ENCODE results near the gene IL22RA2. TPM values are rescaled to one million over a fixed set of nuclear protein-coding genes. Genes with fewer than 3 reads are reported as not detected.

The IL22RA2 gene
- total and polyA plus RNA-seq, 7 experiments from 2014 or later: not detected

DNA sequence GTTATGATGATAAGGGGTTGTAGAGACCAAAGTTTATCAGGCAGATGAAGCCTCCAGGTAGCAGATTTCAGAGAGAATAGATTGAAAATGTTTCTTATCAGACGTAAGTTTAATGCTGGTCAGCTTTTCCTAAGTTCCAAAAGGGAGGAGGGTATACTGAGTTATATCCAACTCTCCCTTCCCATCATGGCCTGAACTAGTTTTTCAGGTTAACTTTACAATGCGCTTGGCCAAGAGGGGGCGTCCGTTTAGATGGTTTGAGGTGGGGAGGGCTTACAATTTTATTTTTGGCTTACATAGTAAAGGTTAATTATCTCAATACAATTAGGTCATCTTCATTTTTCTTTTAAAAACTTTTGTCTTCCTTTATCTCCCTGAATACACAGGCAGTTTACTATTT, 19.4 kb upstream of the IL22RA2 start:
- Mint-ChIP-seq H3K4me3 (no peak overlapping the region), H3K4me1 (peaks cover 0 to 14% (median 0%) of the 10 kb centered on the region in 7 donors), H3K27me3 (no peaks in the 10 kb centered on the region), H3K36me3 (peaks cover under 1 to 15% (median 2%) of the 10 kb centered on the region in 5 donors), H3K9me3 (peaks cover 0 to 17% (median 5%) of the 10 kb centered on the region in 11 donors), H3K27ac (no peak overlapping the region)
- H3K9me3 ChIP-seq (ENCODE audit: control insufficient read depth in 2 of 3, low read length in 3 of 3): no peaks in the 10 kb centered on the region
- peaks cover 0 to 3% (median 2%) of the 10 kb centered on the region in 3 experiments for H3K36me3 ChIP-seq (ENCODE audit: control insufficient read depth in 2 of 3, insufficient read depth in 3 of 3, low read length in 3 of 3)
- no peak for ATAC-seq
- no peaks in the 10 kb centered on the region for H3K27me3 ChIP-seq (ENCODE audit: control insufficient read depth in 2 of 2, insufficient read depth in 2 of 2, low read length in 2 of 2)
- peaks cover 0 to 16% of the 10 kb centered on the region in 2 donors for H3K4me1 ChIP-seq (ENCODE audit: control insufficient read depth in 2 of 2, insufficient read depth in 2 of 2, low read length in 2 of 2)
- intact Hi-C loops (cut with micrococcal nuclease): no loop called here
- no peak for DNase-seq
- ChIA-PET CTCF (no interaction called here), POLR2A (no interaction called here)
- H3K27ac ChIP-seq (ENCODE audit: low read depth, low read length): no peak overlapping the region
- H3K4me3 ChIP-seq (ENCODE audit: low read length): no peak overlapping the region

GRCh38 chr6:137191670-137192069, 18.2 kb upstream of the IL22RA2 start:
- ATAC-seq: no peak
- Histone ChIP-seq H3K4me3 (ENCODE audit: low read length) (no peak overlapping the region), H3K4me1 (ENCODE audit: control insufficient read depth in 2 of 2, insufficient read depth in 2 of 2, low read length in 2 of 2) (peaks cover 0 to 10% of the 10 kb centered on the region in 2 donors), H3K9me3 (ENCODE audit: control insufficient read depth in 2 of 3, low read length in 3 of 3) (no peaks in the 10 kb centered on the region), H3K27me3 (ENCODE audit: control insufficient read depth in 2 of 2, insufficient read depth in 2 of 2, low read length in 2 of 2) (no peaks in the 10 kb centered on the region), H3K36me3 (ENCODE audit: control insufficient read depth in 2 of 3, insufficient read depth in 3 of 3, low read length in 3 of 3) (no peaks in the 10 kb centered on the region), H3K27ac (ENCODE audit: low read depth, low read length) (no peak overlapping the region)
- Mint-ChIP-seq H3K27ac (no peak overlapping the region), H3K9me3 (peaks cover 0 to 27% (median 9%) of the 10 kb centered on the region in 11 donors), H3K36me3 (peaks cover 0 to 11% (median 0%) of the 10 kb centered on the region in 5 donors), H3K4me1 (peaks cover 0 to 10% (median 0%) of the 10 kb centered on the region in 7 donors), H3K4me3 (no peak overlapping the region), H3K27me3 (peaks cover 0 to 2% (median 0%) of the 10 kb centered on the region in 5 donors)
- intact Hi-C loops (cut with micrococcal nuclease): no loop called here
- ChIA-PET POLR2A (no interaction called here), CTCF (no interaction called here)
- no peak for DNase-seq

DNA sequence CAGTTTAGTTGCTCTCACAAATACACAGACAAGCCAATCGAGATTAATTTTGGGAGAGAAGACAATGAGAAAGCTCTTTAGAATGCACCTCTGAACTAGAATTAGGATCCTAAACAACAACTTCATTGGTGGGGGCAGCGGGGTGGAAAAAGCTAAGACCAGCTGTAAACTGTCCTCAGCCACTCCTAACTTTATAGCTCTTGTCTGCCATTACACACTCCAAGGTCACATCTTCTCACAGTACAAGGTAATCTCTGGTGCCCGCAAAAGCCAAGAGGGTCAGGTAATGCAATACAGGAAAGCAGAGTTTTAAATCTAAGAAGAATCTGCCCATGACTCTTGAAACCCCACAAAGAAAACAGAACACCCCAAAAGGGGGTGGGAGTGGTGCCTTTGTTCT, 17.8 kb upstream of the IL22RA2 start:
- H3K4me3 ChIP-seq (ENCODE audit: low read length): no peak overlapping the region
- intact Hi-C loops (cut with micrococcal nuclease): no loop called here
- POLR2A ChIA-PET: no interaction called here
- ATAC-seq (no peak), DNase-seq (no peak)
- Mint-ChIP-seq H3K4me1 (peaks cover 0 to 7% (median 0%) of the 10 kb centered on the region in 7 donors), H3K36me3 (peaks cover 0 to 11% (median 0%) of the 10 kb centered on the region in 5 donors), H3K27ac (no peak overlapping the region), H3K4me3 (no peak overlapping the region), H3K27me3 (peaks cover 0 to 5% (median 0%) of the 10 kb centered on the region in 5 donors), H3K9me3 (peaks cover 0 to 30% (median 11%) of the 10 kb centered on the region in 11 donors)
- H3K36me3 ChIP-seq (ENCODE audit: control insufficient read depth in 2 of 3, insufficient read depth in 3 of 3, low read length in 3 of 3): no peaks in the 10 kb centered on the region
- no peaks in the 10 kb centered on the region for H3K9me3 ChIP-seq (ENCODE audit: control insufficient read depth in 2 of 3, low read length in 3 of 3)
- H3K27ac ChIP-seq (ENCODE audit: low read depth, low read length): no peak overlapping the region
- peaks cover 0 to 6% of the 10 kb centered on the region in 2 donors for H3K4me1 ChIP-seq (ENCODE audit: control insufficient read depth in 2 of 2, insufficient read depth in 2 of 2, low read length in 2 of 2)
- no peaks in the 10 kb centered on the region for H3K27me3 ChIP-seq (ENCODE audit: control insufficient read depth in 2 of 2, insufficient read depth in 2 of 2, low read length in 2 of 2)
- CTCF ChIA-PET: interaction anchor here (0.5 kb wide), 1 partner anchor 74 kb away, joined by 5 read pairs; no protein-coding TSS in a partner anchor

- Histone ChIP-seq H3K9me3 (ENCODE audit: control insufficient read depth in 2 of 3, low read length in 3 of 3) (peaks cover 0 to 3% (median 0%) of the 10 kb centered on the region in 3 experiments), H3K27ac (ENCODE audit: low read depth, low read length) (no peak overlapping the region), H3K4me1 (ENCODE audit: control insufficient read depth in 2 of 2, insufficient read depth in 2 of 2, low read length in 2 of 2) (no peaks in the 10 kb centered on the region), H3K27me3 (ENCODE audit: control insufficient read depth in 2 of 2, insufficient read depth in 2 of 2, low read length in 2 of 2) (no peaks in the 10 kb centered on the region), H3K36me3 (ENCODE audit: control insufficient read depth in 2 of 3, insufficient read depth in 3 of 3, low read length in 3 of 3) (no peaks in the 10 kb centered on the region), H3K4me3 (ENCODE audit: low read length) (no peak overlapping the region)
- no peak for DNase-seq
- ChIA-PET POLR2A (no interaction called here), CTCF (interaction anchor here (0.5 kb wide), 1 partner anchor 74 kb away, joined by 5 read pairs; no protein-coding TSS in a partner anchor)
- peaks cover 0 to under 1% (median 0%) of the 10 kb centered on the region in 7 donors for H3K4me1 Mint-ChIP-seq
- no peak overlapping the region for H3K27ac Mint-ChIP-seq
- peaks cover 0 to 5% (median 0%) of the 10 kb centered on the region in 5 donors for H3K27me3 Mint-ChIP-seq
- H3K9me3 Mint-ChIP-seq: peaks cover 0 to 35% (median 13%) of the 10 kb centered on the region in 11 donors
- ATAC-seq: no peak
- peaks cover 0 to 10% (median 0%) of the 10 kb centered on the region in 5 donors for H3K36me3 Mint-ChIP-seq
- no peak overlapping the region for H3K4me3 Mint-ChIP-seq
- intact Hi-C loops (cut with micrococcal nuclease): no loop called here
Observed at GRCh38 chr6:137190583-137191094, 17.2 kb upstream of the IL22RA2 start.

DNA sequence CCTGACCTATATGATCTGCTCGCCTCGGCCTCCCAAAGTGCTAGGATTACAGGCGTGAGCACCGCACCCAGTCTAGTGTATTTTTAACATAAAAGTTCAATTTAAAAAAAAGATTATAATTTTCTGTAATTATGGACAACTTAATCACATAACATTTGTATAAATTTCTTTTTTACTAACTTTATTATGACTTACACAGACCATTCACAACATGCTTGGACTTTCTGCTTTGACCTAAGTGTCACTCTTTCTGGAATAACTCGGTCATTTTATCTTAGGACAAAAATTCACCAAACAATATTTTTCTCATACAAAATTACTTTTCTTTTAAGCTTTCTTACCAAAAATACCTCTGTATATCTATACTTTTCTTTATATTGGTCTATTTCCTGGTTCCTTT, 15.4 kb upstream of the IL22RA2 start:
- POLR2A ChIA-PET: no interaction called here
- Mint-ChIP-seq H3K4me3 (no peak overlapping the region), H3K27me3 (peaks cover 0 to 5% (median 0%) of the 10 kb centered on the region in 5 donors), H3K36me3 (peaks cover 0 to 8% (median 0%) of the 10 kb centered on the region in 5 donors), H3K9me3 (peaks cover 0 to 53% (median 19%) of the 10 kb centered on the region in 11 donors), H3K4me1 (no peaks in the 10 kb centered on the region), H3K27ac (no peak overlapping the region)
- CTCF ChIA-PET: no interaction called here
- intact Hi-C loops (cut with micrococcal nuclease): no loop called here
- no peaks in the 10 kb centered on the region for H3K27me3 ChIP-seq (ENCODE audit: control insufficient read depth in 2 of 2, insufficient read depth in 2 of 2, low read length in 2 of 2)
- no peak for ATAC-seq
- H3K9me3 ChIP-seq (ENCODE audit: control insufficient read depth in 2 of 3, low read length in 3 of 3): peaks cover 0 to 14% (median 0%) of the 10 kb centered on the region in 3 experiments
- H3K36me3 ChIP-seq (ENCODE audit: control insufficient read depth in 2 of 3, insufficient read depth in 3 of 3, low read length in 3 of 3): no peaks in the 10 kb centered on the region
- H3K4me3 ChIP-seq (ENCODE audit: low read length): no peak overlapping the region
- H3K4me1 ChIP-seq (ENCODE audit: control insufficient read depth in 2 of 2, insufficient read depth in 2 of 2, low read length in 2 of 2): no peaks in the 10 kb centered on the region
- no peak overlapping the region for H3K27ac ChIP-seq (ENCODE audit: low read depth, low read length)
- DNase-seq: no peak

DNA sequence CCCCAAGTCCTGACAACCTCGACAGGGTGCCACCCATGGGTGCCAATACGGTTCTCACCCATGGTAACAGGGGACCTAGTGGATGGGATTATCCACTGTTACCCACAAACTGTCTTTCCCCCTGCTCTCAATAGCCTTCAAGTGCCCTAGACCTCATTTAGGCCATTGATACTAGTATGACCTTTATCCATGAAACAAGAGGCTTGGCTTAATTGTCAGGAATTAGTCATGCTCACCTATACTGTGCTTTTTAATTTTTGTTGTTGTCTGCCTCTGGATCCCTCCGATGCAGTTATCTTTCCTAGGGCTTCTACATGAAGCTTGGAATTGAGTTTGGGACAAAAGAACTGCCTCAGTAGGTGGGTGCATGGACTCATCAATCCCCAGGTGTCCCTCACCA, 11.8 kb upstream of the IL22RA2 start:
- H3K4me1 Mint-ChIP-seq: no peaks in the 10 kb centered on the region
- peaks cover 3 to 84% (median 32%) of the 10 kb centered on the region in 11 donors for H3K9me3 Mint-ChIP-seq
- H3K27ac Mint-ChIP-seq: no peak overlapping the region
- H3K36me3 ChIP-seq (ENCODE audit: control insufficient read depth in 2 of 3, insufficient read depth in 3 of 3, low read length in 3 of 3): no peaks in the 10 kb centered on the region
- no peak for ATAC-seq
- no peak overlapping the region for H3K27ac ChIP-seq (ENCODE audit: low read depth, low read length)
- peaks cover 0 to 5% (median 2%) of the 10 kb centered on the region in 5 donors for H3K27me3 Mint-ChIP-seq
- ChIA-PET CTCF (no interaction called here), POLR2A (no interaction called here)
- no peak overlapping the region for H3K4me3 ChIP-seq (ENCODE audit: low read length)
- H3K36me3 Mint-ChIP-seq: peaks cover 0 to 15% (median 4%) of the 10 kb centered on the region in 5 donors
- peaks cover 0 to 37% (median 0%) of the 10 kb centered on the region in 3 experiments for H3K9me3 ChIP-seq (ENCODE audit: control insufficient read depth in 2 of 3, low read length in 3 of 3)
- H3K27me3 ChIP-seq (ENCODE audit: control insufficient read depth in 2 of 2, insufficient read depth in 2 of 2, low read length in 2 of 2): no peaks in the 10 kb centered on the region
- DNase-seq: no peak
- no peak overlapping the region for H3K4me3 Mint-ChIP-seq
- intact Hi-C loops (cut with micrococcal nuclease): no loop called here
- H3K4me1 ChIP-seq (ENCODE audit: control insufficient read depth in 2 of 2, insufficient read depth in 2 of 2, low read length in 2 of 2): no peaks in the 10 kb centered on the region

DNA sequence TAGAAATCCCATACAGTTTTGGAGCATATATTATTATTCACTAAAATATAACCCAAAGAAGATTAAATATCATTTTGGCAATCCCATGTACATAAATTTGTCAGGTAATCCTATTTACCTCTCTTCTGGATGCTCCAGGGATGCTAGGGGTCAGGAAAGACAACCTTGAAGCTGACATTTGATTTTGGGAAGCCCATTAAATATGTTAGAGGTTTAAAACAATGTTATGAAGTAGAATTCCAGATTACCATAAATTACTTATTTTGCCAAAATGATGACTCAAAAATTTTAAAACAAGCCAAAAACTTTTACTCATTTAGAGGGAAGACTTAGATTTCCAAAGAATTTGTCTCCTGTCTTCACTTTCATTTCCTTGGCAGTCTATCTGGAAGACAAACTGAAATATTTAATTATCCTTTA, 9.2 kb upstream of the IL22RA2 start:
- CTCF ChIA-PET: no interaction called here
- H3K4me1 Mint-ChIP-seq: no peaks in the 10 kb centered on the region
- peaks cover 6 to 77% (median 32%) of the 10 kb centered on the region in 11 donors for H3K9me3 Mint-ChIP-seq
- Histone ChIP-seq H3K27me3 (ENCODE audit: control insufficient read depth in 2 of 2, insufficient read depth in 2 of 2, low read length in 2 of 2) (no peaks in the 10 kb centered on the region), H3K4me1 (ENCODE audit: control insufficient read depth in 2 of 2, insufficient read depth in 2 of 2, low read length in 2 of 2) (no peaks in the 10 kb centered on the region), H3K4me3 (ENCODE audit: low read length) (no peak overlapping the region), H3K9me3 (ENCODE audit: control insufficient read depth in 2 of 3, low read length in 3 of 3) (peaks cover 0 to 37% (median 0%) of the 10 kb centered on the region in 3 experiments), H3K36me3 (ENCODE audit: control insufficient read depth in 2 of 3, insufficient read depth in 3 of 3, low read length in 3 of 3) (no peaks in the 10 kb centered on the region), H3K27ac (ENCODE audit: low read depth, low read length) (no peak overlapping the region)
- POLR2A ChIA-PET: no interaction called here
- peaks cover 3 to 15% (median 8%) of the 10 kb centered on the region in 5 donors for H3K27me3 Mint-ChIP-seq
- intact Hi-C loops (cut with micrococcal nuclease): no loop called here
- H3K36me3 Mint-ChIP-seq: peaks cover 0 to 12% (median 7%) of the 10 kb centered on the region in 5 donors
- no peak overlapping the region for H3K27ac Mint-ChIP-seq
- H3K4me3 Mint-ChIP-seq: no peak overlapping the region
- ATAC-seq (no peak), DNase-seq (no peak)
